Umbilical cord (tissue), 2 donors: ENCODE data around the gene C20orf144. TPM values are rescaled to one million over a fixed set of nuclear protein-coding genes. Genes with fewer than 3 reads are reported as not detected.

Experiments used
- DNase-seq: peaks from one replicate; pipeline ENCODE4 v3.0.0-alpha.2; 2015; ENCODE audit warnings: low spot score
- total RNA-seq: library from RNA; depleted of rRNA; stranded (reverse); fragments of >200 nt; gene quantifications from one replicate; pipeline ENCODE4 v1.2.3, GENCODE V29; 2014; ENCODE audit warnings: low replicate concordance; ENCODE audit not compliant: insufficient read depth

Gene C20orf144
- total RNA-seq, 1 donor from 2014 or later: not detected

DNA sequence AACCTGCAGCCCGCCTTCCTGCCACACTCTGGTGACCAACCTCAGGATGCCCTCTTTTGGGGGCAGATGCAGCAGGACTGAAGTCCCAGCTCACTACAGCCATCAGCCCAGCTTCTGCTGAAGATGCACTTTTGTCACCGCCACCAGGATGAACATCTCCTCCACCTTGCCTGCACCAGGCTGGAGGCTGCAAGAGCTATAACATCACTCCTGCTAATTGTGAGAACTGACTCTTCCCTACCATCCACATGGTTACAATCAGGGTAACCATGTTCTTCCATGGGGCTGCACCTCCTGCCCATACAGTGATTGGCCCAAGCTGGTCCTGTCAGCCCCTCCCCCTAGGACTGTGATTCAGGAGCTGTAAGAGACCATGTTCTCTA lies 2.6 kb downstream of the C20orf144 start:
- DNase-seq: no peak

DNA sequence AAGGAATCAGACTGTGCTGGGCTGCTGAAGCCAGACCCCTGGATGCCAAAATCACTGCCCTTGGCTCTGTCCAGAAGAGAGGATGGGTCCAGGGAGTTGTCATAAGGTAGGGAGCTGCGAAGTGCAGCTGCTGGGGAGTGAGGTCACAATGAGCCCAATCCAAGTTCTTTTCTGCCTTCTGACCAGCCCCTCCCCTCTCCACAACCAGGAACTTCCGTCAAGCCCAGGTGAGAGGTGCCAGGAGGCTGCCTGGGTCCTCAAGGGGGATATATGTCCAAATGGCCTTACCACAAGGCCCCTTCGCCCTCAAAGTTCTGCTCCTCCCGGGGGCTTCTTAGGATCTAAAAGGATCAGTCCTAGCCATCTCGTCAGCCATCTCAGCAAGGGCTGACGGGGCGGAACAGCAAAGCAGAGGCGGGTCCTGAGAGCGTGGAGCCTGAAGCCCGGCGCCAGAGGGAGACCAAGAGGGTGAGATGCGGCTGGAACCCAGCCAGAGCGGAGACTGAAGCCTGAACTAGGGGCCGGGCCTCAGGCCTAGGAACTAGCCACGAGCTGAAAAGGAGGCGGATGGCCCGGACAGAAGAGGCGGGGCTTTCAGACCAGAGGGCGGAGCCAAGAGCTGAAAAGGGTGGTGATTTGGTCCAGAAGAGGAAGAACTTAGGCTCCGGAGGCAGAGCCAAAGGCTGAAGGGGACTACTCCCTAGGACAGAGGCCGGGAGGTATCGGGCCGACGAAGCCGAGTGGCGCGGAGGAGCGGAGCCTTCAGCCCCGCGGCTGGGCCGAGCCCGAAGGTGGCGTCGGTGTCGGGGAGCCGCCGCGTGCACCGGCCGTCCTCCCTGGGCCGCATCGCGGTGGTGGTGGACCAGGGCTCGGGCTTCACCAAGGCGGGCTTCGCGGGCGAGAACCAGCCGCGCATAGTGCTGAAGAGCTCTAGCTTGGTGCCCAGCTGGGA lies 4.4 kb downstream of the C20orf144 start, which contains the start of gene ACTL10:
ACTL10 (plus strand) TSS at position 651 of the 952 bp plus-strand sequence. CDS start 555 bp downstream, outside the sequence.
- DNase-seq: peak; percentile 99

DNA sequence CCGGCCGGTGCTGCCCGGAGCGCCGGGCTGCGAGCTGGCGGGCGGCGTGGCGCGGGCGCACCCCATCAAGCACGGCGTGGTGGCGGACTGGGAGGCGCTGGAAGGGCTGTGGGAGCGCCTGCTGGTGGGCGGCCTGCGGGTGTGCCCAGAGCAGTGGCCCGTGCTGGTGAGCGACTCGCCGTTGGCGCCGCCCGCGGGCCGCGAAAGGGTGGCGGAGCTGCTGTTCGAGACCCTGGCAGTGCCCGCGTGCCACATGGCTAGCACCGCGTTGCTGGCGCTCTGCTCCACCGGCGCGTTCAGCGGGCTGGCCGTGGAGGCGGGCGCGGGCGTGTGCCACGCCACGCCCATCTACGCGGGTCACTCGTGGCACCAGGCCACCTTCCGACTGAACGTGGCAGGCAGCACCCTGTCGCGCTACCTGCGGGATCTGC lies 5.1 kb downstream of the C20orf144 start:
- DNase-seq: no peak

DNA sequence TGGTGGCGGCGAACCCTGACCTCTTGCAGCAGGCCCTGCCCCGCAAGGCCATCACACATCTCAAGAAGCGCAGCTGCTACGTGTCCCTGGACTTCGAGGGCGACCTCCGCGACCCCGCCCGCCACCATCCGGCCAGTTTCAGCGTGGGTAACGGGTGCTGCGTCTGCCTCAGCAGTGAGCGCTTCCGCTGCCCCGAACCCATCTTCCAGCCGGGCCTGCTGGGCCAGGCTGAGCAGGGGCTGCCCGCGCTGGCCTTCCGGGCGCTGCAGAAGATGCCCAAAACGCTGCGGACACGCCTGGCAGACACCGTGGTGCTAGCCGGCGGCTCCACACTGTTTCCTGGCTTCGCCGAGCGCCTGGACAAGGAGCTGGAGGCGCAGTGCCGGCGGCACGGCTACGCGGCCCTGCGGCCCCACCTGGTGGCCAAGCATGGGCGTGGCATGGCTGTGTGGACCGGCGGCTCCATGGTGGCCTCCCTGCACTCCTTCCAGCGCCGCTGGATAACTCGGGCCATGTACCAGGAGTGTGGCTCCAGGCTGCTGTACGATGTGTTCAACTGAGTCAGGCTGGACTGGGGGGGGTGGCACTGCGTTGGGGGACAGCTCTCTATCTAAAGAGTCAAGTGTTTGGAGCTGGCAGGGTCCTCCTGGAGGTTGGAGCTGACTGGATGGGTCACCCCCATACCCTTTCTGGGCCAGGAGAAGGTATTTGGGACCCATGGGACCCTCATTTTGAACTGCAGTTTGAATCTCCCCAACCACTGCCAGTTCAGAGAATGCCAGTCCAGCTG lies 5.7 kb downstream of the C20orf144 start:
- DNase-seq: peak; percentile 65

DNA sequence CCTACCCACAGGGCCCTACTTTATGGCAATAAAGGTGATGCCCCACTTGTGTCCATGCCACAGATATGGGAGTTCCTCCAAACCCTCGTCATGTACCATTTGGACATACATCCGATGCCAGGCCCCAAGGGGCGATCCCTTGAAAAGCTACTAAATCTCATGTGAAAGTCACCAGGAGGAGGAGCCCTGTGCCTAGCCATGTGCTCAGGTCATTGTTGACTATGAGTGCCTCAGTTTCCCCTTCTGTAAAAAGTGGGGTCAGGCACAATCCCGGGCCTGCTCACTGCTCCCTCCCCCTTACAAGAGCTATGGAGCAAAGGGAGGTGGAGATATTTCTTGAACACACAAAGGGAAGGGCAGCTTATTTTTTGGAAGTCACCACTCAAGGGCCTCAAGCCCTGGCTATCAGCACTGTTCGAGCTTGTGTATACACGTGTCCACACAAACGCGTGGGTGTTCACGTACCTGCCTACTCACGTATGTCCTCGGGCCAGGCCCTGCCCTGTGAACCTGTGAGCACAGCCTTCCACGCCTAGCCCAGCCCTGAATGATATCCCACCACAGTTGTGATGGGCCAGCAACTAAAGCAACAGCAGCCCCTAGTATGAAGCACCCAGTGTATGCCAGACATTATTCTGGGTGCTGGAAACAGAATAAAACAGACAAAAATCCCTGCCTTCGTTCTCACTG lies 6.5 kb downstream of the C20orf144 start:
- DNase-seq: no peak

DNA sequence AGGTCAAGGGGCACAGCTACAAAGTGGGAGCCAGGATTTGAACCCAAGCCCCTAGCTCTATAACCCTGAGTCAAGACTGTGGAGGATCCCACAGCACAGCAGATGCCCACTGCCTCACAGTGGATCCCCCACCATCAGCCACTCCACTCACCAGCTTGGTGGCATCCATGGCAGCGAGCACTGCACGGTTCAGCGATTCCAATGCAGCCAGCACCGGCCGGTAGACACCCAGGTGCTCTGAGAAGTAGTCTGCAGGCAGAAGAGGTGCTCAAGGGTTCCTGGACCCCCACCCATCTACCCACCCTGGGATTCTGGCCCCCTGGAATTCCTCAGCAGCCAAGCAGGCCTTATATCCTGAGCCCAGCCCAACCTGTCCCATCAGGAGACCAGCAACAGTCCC lies 7.1 kb downstream of the C20orf144 start:
- DNase-seq: no peak

DNA sequence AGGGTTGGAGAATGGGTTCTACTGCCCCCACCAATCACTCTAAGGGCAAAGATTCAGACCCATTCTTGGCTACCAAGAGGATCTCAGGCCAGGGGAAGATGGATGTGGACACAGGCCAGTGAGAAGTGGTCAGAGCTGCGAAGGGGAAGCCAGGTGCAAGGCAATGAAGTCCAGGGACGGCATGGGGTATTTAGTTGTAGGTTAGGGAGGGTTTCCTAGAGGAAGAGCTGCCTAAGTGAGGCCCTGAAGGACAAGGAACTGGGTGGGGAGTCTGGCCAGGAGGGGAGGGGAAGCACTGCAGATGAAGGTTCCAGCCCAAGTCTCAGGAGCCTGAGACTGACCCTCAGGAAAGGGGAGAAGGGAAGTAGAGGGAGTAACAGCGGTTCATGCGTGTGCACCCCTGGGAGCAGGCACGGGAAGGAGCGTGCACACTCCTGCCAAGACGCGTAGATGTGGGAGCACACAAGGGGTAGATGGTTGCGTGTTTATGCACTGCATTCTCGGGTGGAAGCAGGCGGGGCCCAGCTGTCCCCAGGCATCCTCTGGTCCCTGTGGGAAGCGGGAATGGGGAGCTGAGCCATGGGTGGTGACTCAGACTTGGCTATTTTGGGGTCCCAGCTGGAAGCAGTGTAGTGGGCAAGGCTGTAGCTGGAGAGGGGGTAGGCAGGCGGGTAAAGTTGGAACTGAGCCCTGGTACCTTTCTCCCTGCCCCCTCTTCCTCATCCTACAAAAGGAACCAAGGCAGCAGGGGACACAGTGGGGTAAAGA lies 7.9 kb downstream of the C20orf144 start:
- no peak for DNase-seq

DNA sequence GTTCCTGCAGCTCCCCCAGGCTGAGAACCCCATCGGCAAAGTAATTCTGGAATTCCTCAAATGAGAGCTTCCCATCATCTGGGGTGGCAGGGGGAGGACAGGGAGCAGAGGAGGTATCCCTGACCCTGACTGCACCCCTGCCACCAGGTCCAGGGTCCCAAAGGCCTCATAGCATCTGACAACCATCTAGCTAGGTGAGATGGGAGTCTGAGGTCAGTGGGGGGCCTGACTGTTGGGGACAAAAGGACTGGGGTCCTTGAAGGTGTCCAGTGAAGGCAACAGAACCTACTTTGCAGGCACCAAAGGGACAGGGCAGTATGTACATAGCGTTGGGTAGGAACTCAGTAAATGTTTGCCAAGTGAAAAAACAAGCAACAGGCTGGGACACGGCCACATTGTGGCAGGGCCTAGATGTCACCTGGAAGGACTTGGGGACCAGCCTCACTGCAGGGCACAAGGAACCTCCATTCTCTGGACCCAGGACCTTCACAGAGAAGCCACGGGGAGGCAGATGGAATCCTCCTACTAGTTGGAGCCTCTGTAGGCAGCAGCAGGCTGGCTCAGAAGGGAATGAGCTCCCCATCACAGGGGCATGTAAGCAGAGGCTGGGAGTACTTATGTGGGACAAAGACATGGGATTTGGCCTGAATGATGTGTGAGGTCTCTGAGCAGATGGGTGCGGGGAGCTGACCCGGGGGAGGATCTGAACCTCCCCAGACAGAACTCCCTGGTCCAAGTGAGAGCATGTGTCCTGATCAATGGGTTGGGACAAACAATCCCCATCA lies 8.8 kb downstream of the C20orf144 start:
- DNase-seq: no peak

DNA sequence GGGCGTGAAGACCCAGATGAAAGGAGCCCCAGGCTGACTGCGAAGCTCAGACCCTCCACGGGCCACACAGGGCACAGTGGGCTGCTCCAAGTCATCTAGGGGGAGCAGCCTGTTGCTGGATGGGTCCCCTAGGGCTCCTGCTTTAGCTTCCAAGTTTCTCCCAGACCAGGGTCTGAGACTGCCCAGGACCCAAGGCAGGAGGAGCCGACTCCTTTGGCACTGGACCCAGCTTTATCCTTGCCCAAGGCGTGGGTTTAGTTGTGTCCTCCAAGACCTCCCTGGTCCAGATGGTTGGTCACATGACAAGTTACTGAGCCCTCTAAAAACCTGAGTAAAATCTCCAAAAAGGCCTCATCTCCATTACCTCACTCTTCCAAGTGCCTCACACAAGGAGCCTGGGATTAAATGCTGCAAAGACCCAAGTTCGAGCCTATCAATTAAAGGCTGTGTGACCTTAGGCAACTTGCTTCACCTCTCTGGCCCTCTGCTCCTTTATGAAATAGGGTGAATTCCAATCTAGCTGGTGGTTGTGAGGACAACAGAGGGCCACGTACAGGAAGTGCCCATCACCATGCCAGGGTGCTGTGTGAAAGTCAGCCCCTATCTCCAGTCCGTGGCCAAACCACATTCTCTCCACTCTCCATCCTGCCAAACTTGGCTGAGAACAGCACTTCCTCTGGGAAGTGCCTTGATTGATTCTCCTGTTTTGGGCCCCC lies 9.6 kb downstream of the C20orf144 start:
- DNase-seq: no peak

DNA sequence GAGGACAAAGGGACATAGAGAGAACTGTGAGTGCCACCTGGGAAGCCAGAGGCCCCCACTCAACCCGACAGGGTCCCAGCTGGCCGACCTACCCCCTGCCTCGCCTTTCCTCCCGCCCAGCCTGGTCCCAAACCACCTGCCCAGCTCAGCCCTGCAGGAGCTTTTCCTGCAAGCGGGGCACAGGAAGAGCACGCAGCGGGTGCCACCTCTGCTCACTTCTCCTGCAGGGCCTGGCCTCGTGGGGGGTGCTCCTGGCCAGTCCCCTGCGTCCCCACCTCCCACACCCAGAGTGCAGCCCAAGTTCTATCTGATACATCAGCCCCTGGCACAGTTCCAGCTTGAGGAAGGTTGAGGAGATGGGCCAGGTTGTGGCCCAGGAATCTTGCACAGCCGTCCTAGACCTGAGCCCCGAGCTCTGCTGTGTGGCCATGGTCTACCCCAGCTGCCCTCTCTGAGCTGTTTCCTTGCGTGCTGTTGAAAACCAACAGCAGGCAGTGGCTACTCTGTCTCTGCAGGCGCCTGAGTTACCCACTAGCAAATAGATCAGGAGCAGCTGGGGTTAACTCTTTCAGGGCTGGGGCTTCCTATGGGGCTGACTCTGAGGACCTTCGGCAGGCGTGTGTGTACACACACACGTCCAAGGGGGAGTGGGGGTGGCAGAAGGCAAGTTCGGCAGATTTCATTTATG lies 10.4 kb downstream of the C20orf144 start:
- no peak for DNase-seq

DNA sequence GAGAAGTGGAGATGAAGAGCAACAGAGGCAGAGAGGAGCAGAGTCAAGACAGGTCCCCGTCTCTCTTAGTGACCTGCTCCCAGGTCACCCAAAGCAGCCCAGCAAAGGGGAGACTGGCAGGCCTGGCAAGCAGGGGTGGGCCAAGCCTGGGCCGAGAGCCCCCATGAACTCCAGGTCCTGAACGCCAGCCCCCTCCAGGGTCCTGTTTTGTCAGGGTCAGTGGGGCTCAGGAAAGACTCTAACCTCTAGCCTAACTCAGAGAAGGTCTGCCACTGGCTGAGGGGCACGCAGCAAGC lies 10.9 kb downstream of the C20orf144 start:
- DNase-seq: no peak

DNA sequence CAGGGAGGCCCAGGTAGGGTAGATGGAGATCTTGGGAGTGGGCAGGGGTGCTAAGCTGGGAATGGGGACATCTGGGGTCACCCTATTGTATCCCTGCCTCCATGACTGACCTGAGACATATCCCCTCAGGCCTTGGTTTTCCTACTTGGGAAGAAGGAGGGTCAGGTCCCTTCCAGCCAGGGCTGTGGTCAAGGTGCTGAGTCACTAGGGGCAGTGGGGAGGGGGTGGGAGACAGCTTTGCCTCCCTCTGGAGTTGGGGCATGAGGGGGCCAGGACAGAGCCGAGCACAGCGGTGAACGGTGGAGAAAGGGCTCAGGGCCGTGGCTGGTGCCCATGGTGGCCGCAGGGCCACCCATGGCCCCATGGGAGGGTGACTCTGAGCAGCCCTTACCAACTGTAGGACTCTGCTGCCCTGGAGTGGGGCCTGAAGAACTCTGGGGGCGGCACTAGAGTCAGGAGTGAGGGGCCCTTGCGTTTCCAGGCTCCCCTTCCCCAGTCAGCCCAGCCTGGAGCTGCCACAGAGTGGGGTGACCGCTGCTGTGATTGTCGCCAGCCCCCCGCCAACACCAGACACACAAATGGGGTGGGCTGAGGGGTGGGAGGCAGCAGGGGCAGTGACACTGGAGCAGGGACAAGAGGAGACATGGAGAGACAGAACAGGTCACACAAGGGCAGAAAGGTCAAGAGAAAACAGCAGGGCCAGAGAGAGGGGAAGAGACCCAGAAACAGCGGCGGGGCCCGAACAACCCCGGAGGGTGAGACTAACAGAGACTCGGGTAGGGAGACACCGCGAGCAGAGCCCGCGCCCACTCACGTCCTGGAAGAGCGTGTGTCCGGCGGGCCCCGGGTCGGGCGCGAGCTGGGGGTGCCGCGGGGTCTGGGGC lies 11.5 kb downstream of the C20orf144 start:
- no peak for DNase-seq

DNA sequence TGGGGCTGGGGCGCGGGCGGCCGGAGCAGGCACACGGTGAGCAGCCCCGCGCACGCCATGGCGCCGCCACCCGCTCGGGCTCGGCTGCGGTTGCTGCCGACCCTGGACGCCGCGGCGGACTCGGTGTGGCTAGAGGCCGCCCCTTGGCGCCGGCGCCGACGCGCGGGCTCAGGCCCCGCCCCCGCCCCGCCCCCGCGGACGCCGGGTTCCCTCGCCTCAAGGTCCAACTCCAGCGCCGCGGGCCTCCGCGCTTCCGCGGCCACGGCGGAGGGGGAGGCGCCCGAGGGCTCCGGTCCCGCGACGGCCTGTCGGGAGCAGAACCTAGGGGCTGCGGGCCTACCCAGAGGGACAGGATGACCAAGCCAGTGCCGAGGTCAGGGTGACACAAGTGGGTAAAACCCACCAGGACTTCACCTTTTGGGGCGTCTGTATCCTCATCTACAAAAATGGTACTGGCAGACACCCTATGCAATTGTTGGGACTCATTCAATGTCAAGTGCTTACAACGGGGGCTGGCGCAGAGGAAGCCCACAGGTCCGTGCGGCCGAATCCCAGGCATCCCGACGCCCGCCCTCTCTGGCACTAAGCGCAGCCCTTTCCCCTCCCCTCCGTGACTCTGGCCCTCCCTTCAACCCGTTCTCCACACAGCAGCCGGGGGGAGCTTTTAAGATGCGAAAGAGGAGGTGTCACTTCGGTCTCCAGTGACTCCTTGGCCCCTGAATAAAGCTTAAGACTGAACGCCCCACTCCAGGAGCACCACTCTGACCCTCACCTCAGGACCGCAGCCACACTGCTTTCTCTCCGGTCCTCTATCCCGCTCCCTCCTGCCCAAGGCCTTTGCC lies 12.4 kb downstream of the C20orf144 start, which contains the start of gene NECAB3:
NECAB3 (minus strand) TSS at position 135 of the 842 bp plus-strand sequence; CDS start at position 59, 76 bp downstream.
- DNase-seq: peak; percentile 86

DNA sequence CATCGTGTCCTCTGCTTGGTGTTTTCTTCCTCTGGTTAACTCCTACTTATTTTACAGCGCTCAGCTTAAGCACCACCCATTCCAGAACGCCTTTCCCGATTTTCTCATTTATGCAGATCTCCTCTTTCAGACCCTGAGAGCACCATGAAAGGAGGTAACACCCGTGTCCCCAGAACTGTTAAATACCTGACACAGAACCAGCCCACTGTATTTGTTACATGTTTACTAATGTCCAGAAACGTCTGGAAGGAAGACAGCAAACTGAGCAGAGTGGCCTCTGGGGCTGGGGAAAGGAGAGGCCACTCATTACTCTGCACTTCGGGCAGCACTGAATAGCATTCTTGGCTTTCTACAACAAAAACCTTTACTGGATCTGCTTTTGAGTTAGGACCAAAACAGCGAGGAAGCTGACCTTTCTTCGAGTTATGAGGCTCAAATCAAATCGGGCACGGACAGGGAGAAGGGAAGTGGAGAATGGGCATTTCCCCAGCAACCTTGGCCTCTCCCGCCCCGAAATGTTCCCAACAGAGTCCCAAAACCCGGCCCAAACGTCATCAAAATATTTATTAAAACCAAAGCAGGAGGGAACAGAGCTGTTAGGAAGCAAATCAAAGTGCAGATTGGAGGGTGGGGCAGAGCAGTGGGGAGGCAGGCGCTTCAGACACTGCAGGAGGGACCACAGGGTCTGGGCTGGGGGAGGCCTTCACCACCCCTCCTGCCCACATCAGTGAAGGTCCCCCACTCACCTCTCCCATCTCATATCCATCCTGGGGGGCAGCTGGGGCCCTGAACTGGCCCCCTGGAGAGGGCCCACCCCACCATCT lies 13.2 kb downstream of the C20orf144 start:
- DNase-seq: peak; percentile 72

DNA sequence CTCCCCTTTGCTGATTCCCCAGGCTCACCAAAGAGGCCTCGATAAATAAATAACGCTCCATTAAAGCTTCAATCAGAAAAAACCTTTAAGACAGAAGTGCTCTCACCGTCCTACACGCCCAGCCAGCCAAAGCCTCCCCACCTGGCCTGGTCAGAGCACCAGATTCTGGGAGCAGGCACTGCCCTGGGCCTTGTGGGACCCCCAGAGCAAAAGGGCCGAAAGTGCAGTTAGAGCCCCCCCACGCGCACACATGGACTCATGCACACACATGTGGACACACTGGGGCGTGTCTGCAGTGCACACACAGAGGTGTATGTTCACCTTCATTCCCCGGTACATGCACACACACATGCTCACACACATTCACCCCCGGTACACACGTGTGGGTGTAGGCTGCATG lies 14.0 kb downstream of the C20orf144 start:
- DNase-seq: no peak
